Gastrocnemius medialis (tissue), 4 donors: ENCODE data around the gene PBX2. TPM values are rescaled to one million over a fixed set of nuclear protein-coding genes. Genes with fewer than 3 reads are reported as not detected.

ENCODE experiments used
- ATAC-seq, 2 donors: fragments of 150-250 bp; one replicate each; pipeline ENCODE4 v1.9.1; 2016
- DNase-seq, 2 donors: peaks; one replicate each; pipeline ENCODE4 v3.0.0-alpha.2; 2019
- H3K27ac ChIP-seq, 4 donors: fragments of 200-600 bp; sonication (generic); 1 replicate in 1 of 4; 2 replicates in 3 of 4; pipeline ENCODE4 v1.5.1; 2016 to 2018; ENCODE audit warnings: mild to moderate bottlenecking in 2 of 4, moderate library complexity in 1 of 4
- H3K27me3 ChIP-seq, 3 donors: fragments of 200-600 bp; sonication (generic) in 2 of 3; 1 replicate in 1 of 3; 2 replicates in 2 of 3; pipeline versions ENCODE4 v1.5.1 to v1.6.0; 2016 to 2019; ENCODE audit warnings: mild to moderate bottlenecking in 1 of 3, moderate library complexity in 1 of 3
- H3K36me3 ChIP-seq, 2 donors: fragments of 200-600 bp; sonication (generic) in 1 of 2; one replicate each; pipeline ENCODE4 v1.5.1; 2017 to 2018
- H3K4me1 ChIP-seq, 2 donors: fragments of 200-600 bp; sonication (generic) in 1 of 2; one replicate each; pipeline ENCODE4 v1.5.1; 2016 to 2017; ENCODE audit warnings: mild to moderate bottlenecking in 2 of 2
- H3K4me3 ChIP-seq, 4 donors: fragments of 200-600 bp; sonication (generic) in 3 of 4; 1 replicate in 1 of 4; 2 replicates in 3 of 4; pipeline ENCODE4 v1.5.1; 2016 to 2019; ENCODE audit warnings: mild to moderate bottlenecking in 2 of 4
- H3K9me3 ChIP-seq, 3 donors: fragments of 200-600 bp; sonication (generic) in 2 of 3; 1 replicate in 1 of 3; 2 replicates in 2 of 3; pipeline ENCODE4 v1.5.1; 2016 to 2019
- CTCF ChIP-seq, 5 experiments: fragments of 450-650 bp in 3 of 5; fragments of 200-600 bp in 2 of 5; sonication (generic) in 2 of 5; IDR thresholded peaks in 4 of 5; conservative IDR thresholded peaks in 1 of 5; 1 replicate in 4 of 5; 2 replicates in 1 of 5; pipeline ENCODE4 v1.5.1; 2016 to 2019; ENCODE audit warnings: antibody characterized with exemption in 5 of 5, mild to moderate bottlenecking in 3 of 5, moderate library complexity in 3 of 5
- POLR2A ChIP-seq, 2 donors: fragments of 450-650 bp; IDR thresholded peaks; one replicate each; pipeline ENCODE4 v1.6.1; 2017; ENCODE audit warnings: antibody characterized with exemption in 2 of 2, mild to moderate bottlenecking in 2 of 2, moderate library complexity in 2 of 2
- in situ Hi-C, 4 donors: fragments of 200-750 bp; cut with MboI; loops; one replicate each; pipeline versions ENCODE4 v1.15.0 to v1.8.0; 2017; ENCODE audit warnings: low sequenced_read_pairs in 4 of 4
- intact Hi-C: fragments of 100-400 bp; cut with DNase I; formaldehyde crosslinking; loops from one replicate; pipeline ENCODE4 v1.15.1; 2023; ENCODE audit warnings: low total_unique reads
- total RNA-seq, 4 donors: library from RNA; depleted of rRNA; stranded (reverse); fragments of >200 nt; gene quantifications; one replicate each; pipeline versions ENCODE4 v1.1.0 to v1.2.3, GENCODE V29; 2016

Gene PBX2
- total RNA-seq, 4 donors from 2014 or later: 24.3 to 37.6 (median 33.6) TPM

- H3K4me1 ChIP-seq: peaks cover 12 to 17% of the 10 kb centered on the region in 2 donors
- no peaks in the 10 kb centered on the region for H3K9me3 ChIP-seq
- H3K27me3 ChIP-seq: peaks cover 18 to 32% (median 23%) of the 10 kb centered on the region in 3 donors
- H3K36me3 ChIP-seq: no peaks in the 10 kb centered on the region
- intact Hi-C loops (no loop called here), in situ Hi-C loops (loop anchor here in 1 of 4 donors (25.0 kb wide), 1 partner anchor 187 kb away; the partner anchor contains the start of genes DXO, NELFE and SKIC2)
- DNase-seq (no peak), ATAC-seq (no peak)
- no peak overlapping the region for H3K27ac ChIP-seq
- peak overlapping the region in 3 of 4 donors; percentile 24 to 31 (median 28) for H3K4me3 ChIP-seq
- TF ChIP-seq CTCF (IDR thresholded peaks at IDR 0.05 in 4 of 5, conservative IDR thresholded peaks at IDR 0.05 in 1 of 5): no peak
- TF ChIP-seq POLR2A (IDR thresholded peaks at IDR 0.05): no peak
Measured at GRCh38 chr6:32149092-32149755, 40.8 kb downstream of the PBX2 start.

GRCh38 chr6:32148289-32149091 lies 41.5 kb downstream of the PBX2 start:
- Histone ChIP-seq H3K9me3 (no peaks in the 10 kb centered on the region), H3K36me3 (no peaks in the 10 kb centered on the region), H3K4me1 (peaks cover 12 to 14% of the 10 kb centered on the region in 2 donors), H3K27ac (no peak overlapping the region), H3K27me3 (peaks cover 18 to 32% (median 23%) of the 10 kb centered on the region in 3 donors), H3K4me3 (peak overlapping the region in 3 of 4 donors; percentile 24 to 31 (median 28))
- peak; percentile 48 to 55 for ATAC-seq
- peak; percentile 31 to 52 for DNase-seq
- intact Hi-C loops (no loop called here), in situ Hi-C loops (loop anchor here in 1 of 4 donors (25.0 kb wide), 1 partner anchor 186 kb away; the partner anchor contains the start of genes DXO, NELFE and SKIC2)
- TF ChIP-seq CTCF (IDR thresholded peaks at IDR 0.05 in 4 of 5, conservative IDR thresholded peaks at IDR 0.05 in 1 of 5): peak in 1 of 5 experiments; percentile 13
- TF ChIP-seq POLR2A (IDR thresholded peaks at IDR 0.05): no peak

GRCh38 chr6:32147401-32148132 lies 42.4 kb downstream of the PBX2 start:
- TF ChIP-seq CTCF (IDR thresholded peaks at IDR 0.05 in 4 of 5, conservative IDR thresholded peaks at IDR 0.05 in 1 of 5): no peak
- TF ChIP-seq POLR2A (IDR thresholded peaks at IDR 0.05): no peak
- intact Hi-C loops: no loop called here
- in situ Hi-C loops: loop anchor here in 1 of 4 donors (25.0 kb wide), 1 partner anchor 185 kb away; the partner anchor contains the start of genes DXO, NELFE and SKIC2

GRCh38 chr6:32146687-32147086 lies 43.3 kb downstream of the PBX2 start:
- H3K4me3 ChIP-seq: no peak overlapping the region
- no peak overlapping the region for H3K27ac ChIP-seq
- ATAC-seq (no peak), DNase-seq (no peak)
- H3K9me3 ChIP-seq: no peaks in the 10 kb centered on the region
- TF ChIP-seq POLR2A (IDR thresholded peaks at IDR 0.05) (no peak), CTCF (IDR thresholded peaks at IDR 0.05 in 4 of 5, conservative IDR thresholded peaks at IDR 0.05 in 1 of 5) (no peak)
- no peaks in the 10 kb centered on the region for H3K36me3 ChIP-seq
- peaks cover 18 to 32% (median 23%) of the 10 kb centered on the region in 3 donors for H3K27me3 ChIP-seq
- intact Hi-C loops (no loop called here), in situ Hi-C loops (loop anchor here in 1 of 4 donors (25.0 kb wide), 1 partner anchor 184 kb away; the partner anchor contains the start of genes DXO, NELFE and SKIC2)
- no peaks in the 10 kb centered on the region for H3K4me1 ChIP-seq

More at GRCh38 chr6:32147401-32148132, 42.4 kb downstream of the PBX2 start:
- Histone ChIP-seq H3K9me3 (no peaks in the 10 kb centered on the region), H3K4me1 (peaks cover 6 to 7% of the 10 kb centered on the region in 2 donors), H3K4me3 (no peak overlapping the region), H3K27ac (no peak overlapping the region), H3K36me3 (no peaks in the 10 kb centered on the region), H3K27me3 (peaks cover 18 to 32% (median 23%) of the 10 kb centered on the region in 3 donors)
- ATAC-seq: no peak
- DNase-seq: no peak
